Heart left ventricle (tissue), 13 donors: ENCODE data around the gene WNT7B.

Experiments used
- POLR2A ChIP-seq, 2 donors: fragments of 450-650 bp; IDR thresholded peaks; one replicate each; pipeline ENCODE4 v1.6.1; 2017; ENCODE audit warnings: antibody characterized with exemption in 2 of 2, mild to moderate bottlenecking in 2 of 2, moderate library complexity in 2 of 2
- TF ChIP-seq, protein P1 (sequence below), 12 donors: fragments of 200-600 bp; sonication (generic) in 4 of 12; IDR thresholded peaks; one replicate each; pipeline versions ENCODE4 v1.5.0 to v1.8.0; 2018 to 2022; ENCODE audit warnings: antibody characterized with exemption in 12 of 12, mild to moderate bottlenecking in 5 of 12
- donor health status: ischemic (EF 13 %, LVEDD 7.1; RV severe dilation, severe dysfunction).
- donor health status: DM: no; HTN: yes; CAD: no.
- donor health status: DM: no; HTN: no; CAD: no.
- donor health status: ischemic (EF 25% LVEDD 6.9; RV normal size, moderate dysfunction).
- donor health status: ischemic (EF 25% LVEDD 5.7; RV mildly dilated, moderate dysfunction).
- donor health status: ischemic (EF 35%, LVEDD 5.7; RV mildly dilated, moderate dysfunction).
- donor health status: nonischemic (EF 11% LVEDD 7.7; RV severe dilation, severe dysfunction).
- donor health status: DM: yes; HTN: yes; CAD: no.
- donor health status: PGD.
- donor health status: ischemic (EF 29% LVEDD 5.4; RV normal size, mild dysfunction).
- donor health status: nonischemic (EF 23%, LVEDD 6.1; RV moderate dilation, normal function).

- TF ChIP-seq, protein P1, sequence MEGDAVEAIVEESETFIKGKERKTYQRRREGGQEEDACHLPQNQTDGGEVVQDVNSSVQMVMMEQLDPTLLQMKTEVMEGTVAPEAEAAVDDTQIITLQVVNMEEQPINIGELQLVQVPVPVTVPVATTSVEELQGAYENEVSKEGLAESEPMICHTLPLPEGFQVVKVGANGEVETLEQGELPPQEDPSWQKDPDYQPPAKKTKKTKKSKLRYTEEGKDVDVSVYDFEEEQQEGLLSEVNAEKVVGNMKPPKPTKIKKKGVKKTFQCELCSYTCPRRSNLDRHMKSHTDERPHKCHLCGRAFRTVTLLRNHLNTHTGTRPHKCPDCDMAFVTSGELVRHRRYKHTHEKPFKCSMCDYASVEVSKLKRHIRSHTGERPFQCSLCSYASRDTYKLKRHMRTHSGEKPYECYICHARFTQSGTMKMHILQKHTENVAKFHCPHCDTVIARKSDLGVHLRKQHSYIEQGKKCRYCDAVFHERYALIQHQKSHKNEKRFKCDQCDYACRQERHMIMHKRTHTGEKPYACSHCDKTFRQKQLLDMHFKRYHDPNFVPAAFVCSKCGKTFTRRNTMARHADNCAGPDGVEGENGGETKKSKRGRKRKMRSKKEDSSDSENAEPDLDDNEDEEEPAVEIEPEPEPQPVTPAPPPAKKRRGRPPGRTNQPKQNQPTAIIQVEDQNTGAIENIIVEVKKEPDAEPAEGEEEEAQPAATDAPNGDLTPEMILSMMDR (IDR thresholded peaks at IDR 0.05) = no peak
- TF ChIP-seq POLR2A (IDR thresholded peaks at IDR 0.05) = no peak
These were observed 58.2 kb downstream of the WNT7B start for GRCh38 chr22:45918459-45919370.
